Stimulated activated CD4-positive, alpha-beta T cell treated with anti-CD3 and anti-CD28 coated beads, Interleukin-4, amount 100 ng/mL, for 24 hours (primary cell): ENCODE measurements around the gene SOX10.

ENCODE experiments used
- DNase-seq: peaks from one replicate; pipeline ENCODE4 v3.0.0-alpha.2; 2020

SOX10 gene

DNA sequence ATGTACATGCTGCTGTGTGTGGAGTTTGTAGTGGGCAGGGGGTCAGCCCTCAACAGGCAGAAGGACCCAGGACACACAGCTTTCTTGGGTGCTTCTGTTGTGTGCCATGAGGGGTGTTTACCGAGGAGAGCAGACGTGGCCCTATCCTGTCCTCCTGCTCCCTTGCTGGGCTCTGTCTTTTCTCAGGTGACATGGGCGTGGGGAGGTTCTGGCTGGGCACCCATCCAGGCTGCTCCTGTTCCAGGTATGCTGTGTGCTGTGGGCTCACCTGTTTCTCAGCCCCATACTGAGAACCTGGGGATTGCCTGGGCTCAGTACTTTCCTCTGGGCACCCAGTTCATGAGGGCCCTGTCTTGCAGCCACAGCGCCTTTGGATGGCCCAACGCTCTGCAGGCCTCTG is 55.0 kb downstream of the SOX10 start:
- no peak for DNase-seq

DNA sequence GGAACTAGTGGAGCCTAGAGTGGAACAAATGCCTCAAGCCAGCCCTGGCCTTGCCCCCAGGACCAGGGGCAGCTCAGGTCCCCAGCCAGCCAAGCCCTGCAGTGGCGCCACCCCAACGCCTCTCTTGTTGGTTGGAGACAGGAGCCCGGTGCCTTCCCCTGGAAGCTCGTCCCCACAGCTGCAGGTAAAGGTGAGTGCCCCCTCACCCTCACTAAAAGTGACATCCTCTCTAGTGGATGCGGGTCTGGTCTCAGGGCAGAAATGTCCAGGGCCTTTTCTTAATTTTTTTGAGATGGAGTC is 56.8 kb downstream of the SOX10 start:
- DNase-seq: no peak

DNA sequence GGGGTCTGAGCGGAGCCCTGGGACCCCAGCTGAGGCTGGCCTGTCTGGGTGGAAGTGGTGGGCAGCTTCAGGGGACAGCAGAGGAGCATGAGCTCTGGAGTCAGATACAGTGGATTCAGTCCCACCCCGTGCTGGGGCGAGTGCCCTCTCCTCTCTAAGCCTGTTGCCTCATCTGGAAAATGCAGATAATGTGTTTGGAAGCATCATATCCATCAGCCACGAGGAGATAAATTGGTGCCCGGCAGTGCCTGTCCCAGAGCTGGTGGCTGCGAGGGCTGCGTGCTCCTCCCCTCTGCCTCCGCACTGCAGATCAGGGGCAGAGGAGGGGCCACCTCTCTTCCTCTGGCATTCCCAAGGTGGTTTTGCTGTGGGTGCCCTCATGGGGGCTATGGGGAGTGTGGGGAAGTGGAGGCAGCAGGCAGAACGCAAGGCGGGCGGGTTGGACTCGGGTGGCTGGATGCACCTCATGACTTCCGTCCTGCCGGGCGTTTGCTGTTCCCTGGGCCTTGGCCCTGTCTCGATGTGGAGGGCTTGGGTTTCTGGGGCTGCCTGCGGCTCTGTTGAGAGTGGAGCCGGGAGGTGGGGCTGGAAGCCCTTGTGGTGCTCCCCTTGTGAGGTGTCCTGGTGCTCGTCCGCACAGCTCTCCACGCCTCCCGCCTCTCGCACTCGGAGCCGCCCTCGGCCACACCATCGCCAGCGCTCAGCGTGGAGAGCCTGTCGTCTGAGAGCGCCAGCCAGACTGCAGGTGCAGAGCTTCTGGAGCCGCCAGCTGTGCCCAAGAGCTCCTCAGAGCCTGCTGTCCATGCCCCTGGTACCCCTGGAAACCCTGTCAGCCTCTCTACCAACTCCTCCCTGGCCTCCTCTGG is 57.4 kb downstream of the SOX10 start:
- DNase-seq: no peak

DNA sequence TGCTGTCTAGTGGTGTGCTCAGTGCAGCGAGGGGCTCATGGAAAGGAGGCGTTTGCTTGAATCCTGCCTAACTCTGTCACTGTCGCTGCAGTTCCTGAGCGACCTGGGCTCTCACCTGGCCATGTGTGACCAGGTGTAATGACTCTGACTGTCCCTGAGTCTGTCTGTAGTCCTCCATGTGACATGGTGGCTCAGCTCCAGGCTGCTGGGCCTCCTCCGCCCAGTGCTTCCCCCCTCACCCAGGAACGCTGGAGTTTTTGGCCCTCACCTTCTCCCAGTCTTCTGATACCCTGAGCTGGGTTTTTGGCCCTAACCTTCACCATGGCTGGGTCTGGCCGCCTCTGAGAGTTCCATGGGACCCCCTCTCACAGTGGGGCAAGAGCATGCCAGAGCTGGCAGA is 58.0 kb downstream of the SOX10 start:
- no peak for DNase-seq

DNA sequence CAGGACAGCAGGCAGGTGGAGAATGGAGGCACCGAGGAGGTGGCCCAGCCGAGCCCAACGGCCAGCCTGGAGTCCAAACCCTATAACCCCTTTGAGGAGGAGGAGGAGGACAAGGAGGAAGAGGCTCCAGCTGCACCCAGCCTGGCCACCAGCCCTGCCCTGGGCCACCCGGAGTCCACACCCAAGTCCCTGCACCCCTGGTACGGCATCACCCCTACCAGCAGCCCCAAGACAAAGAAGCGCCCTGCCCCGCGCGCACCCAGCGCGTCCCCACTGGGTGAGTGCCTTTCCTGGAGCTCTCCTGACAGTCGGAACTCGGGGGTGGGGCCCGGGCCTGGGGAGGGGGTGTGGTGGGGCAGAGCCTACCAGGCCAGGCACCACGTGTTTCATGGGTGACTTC is 58.6 kb downstream of the SOX10 start:
- DNase-seq: no peak

DNA sequence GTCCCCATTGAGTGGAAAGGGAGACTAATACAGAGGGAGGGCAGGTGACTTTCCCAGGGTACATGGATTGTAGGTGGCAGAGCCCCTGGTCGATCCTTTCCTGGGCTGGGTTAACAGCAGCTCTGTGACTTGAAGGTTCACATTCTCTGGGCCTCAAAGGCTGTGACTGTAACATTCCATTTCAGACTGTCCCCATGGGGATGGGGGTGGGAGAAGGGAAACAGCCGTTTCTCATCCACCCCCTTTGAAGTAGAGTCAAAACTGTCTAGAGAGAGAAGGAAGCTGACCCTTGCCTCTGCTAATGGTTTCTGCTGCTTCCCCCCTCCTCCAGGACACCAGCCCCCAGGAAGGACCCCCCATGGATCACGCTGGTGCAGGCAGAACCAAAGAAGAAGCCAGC is 59.0 kb downstream of the SOX10 start:
- DNase-seq: no peak

DNA sequence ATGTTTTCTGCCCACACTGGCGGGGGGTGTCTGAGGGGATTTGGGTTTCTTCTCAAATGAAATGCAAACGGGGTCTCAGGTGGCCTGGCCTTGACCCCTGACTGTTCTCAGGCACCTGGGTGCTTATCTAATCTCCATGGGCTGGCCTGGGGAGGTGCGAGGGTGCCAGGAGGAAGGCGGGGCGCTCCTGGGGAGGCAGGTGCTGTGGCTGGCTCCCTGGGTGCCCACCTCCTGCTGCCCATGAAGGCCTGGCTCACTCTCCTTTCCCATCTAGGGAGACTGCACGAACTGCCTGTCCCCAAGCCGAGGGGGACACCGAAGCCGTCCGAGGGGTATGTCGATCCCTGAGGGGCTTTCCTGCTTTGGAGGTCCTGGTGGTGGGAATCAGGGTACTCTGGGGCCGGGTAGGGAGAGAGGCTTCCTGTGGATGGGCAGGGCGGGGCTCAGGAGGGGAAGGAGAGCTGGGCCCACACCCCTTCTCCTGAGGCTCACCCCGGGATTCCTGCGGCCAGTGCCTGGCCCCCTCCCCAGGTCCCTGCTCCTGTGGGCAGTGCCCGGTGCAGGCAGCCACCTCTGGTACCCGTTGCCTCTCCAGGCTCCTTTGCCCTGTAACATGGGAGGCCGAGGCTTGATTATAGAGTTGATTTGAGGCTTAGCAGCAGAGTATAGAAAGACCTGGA is 59.8 kb downstream of the SOX10 start:
- no peak for DNase-seq

DNA sequence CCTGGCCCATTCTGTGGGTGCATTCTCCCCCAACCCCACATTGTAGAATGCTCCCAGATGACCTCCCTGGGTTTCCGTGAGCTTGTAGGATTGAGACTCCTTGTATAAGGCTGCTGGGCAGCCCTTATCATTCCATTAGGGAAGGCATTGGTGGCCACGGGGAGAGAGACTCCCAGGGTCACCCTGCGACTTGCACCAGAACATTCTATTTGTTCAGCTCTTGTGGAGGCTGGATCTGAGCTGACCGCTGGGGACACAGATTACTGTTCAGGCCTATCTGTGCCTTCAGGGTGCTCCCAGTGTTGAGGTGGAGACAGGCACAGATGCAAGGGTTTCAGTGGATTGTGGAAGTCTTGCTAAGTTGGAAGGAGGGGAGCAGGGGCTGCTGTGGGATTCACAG is 60.4 kb downstream of the SOX10 start:
- DNase-seq: no peak
